HL-60 (cell line): ENCODE data around the gene TMEM131L.

Experiments
- POLR2AphosphoS5 ChIP-seq: IDR thresholded peaks from 2 replicates; pipeline ENCODE4 v1.6.1; 2012; ENCODE audit warnings: low read depth
- TF ChIP-seq, protein P1 (sequence below): IDR thresholded peaks from one replicate; pipeline ENCODE4 v1.5.1; 2011; ENCODE audit warnings: low read length, control low read depth, inconsistent platforms; ENCODE audit not compliant: insufficient read depth

DNA sequence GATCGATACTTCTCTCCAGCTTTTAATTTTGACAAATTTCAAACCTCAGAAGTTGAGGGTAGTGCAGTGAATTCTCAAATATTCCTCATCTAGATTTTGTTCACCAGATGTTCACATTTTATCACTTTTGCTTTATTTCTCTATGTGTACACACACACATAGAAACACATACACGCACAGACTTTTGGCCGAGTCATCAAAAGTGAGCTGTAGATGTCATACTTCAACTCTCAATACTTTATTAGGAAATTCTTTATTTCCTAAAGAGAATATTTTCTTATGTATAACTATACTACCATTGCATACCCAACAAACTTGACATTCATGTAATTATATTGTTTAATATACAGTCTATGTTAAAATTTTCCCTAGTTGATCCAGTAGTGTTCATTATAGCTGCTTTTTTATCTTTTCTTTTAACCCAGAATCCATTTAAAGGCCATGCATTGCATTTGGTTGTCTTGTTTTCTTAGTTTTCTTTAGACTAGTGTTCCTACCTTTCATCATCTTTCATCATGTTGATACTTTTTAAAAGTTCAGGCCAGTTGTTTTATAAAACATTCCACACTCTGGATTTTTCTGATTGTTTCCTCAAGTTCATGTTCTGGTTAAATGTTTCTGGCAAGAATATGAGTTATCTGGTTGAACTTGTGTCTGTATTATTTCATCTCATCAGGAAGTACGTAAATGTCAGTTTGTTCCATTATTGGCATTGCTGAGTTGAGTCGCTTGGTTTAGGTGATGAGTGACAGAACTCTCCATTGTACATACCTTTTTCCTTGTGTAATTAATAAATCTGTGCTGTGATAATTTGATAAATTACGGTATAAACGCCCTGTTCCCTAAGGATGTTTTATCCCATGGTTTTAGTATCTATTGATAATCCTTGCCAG lies 123.8 kb downstream of the TMEM131L start:
- TF ChIP-seq, protein P1, sequence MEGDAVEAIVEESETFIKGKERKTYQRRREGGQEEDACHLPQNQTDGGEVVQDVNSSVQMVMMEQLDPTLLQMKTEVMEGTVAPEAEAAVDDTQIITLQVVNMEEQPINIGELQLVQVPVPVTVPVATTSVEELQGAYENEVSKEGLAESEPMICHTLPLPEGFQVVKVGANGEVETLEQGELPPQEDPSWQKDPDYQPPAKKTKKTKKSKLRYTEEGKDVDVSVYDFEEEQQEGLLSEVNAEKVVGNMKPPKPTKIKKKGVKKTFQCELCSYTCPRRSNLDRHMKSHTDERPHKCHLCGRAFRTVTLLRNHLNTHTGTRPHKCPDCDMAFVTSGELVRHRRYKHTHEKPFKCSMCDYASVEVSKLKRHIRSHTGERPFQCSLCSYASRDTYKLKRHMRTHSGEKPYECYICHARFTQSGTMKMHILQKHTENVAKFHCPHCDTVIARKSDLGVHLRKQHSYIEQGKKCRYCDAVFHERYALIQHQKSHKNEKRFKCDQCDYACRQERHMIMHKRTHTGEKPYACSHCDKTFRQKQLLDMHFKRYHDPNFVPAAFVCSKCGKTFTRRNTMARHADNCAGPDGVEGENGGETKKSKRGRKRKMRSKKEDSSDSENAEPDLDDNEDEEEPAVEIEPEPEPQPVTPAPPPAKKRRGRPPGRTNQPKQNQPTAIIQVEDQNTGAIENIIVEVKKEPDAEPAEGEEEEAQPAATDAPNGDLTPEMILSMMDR, result no peak
- no peak for TF ChIP-seq POLR2AphosphoS5
